SK-N-SH treated with all-trans-retinoic acid at 6 μM for 48 hours (cell line): ENCODE results near the gene TOE1.

Experiments used
- ARNTL ChIP-seq: fragments of 450-650 bp; formaldehyde crosslinking; IDR thresholded peaks from 2 replicates; pipeline ENCODE4 v1.5.0; 2020; ENCODE audit warnings: low read depth, mild to moderate bottlenecking, moderate library complexity, borderline replicate concordance
- BACH2 ChIP-seq: fragments of 250-450 bp; sonication (Bioruptor Pico); IDR thresholded peaks from 2 replicates; pipeline ENCODE4 v1.9.0; 2021; ENCODE audit warnings: mild to moderate bottlenecking, borderline replicate concordance
- CSDC2 ChIP-seq: fragments of 250-450 bp; sonication (Bioruptor Pico); IDR thresholded peaks from 2 replicates; pipeline ENCODE4 v1.5.0; 2020; ENCODE audit warnings: mild to moderate bottlenecking, moderate library complexity
- ESRRG ChIP-seq: fragments of 250-450 bp; sonication (Bioruptor Pico); IDR thresholded peaks from 2 replicates; pipeline ENCODE4 v1.6.1; 2021; ENCODE audit warnings: mild to moderate bottlenecking
- POU6F1 ChIP-seq: fragments of 250-450 bp; sonication (Bioruptor Pico); IDR thresholded peaks from 2 replicates; pipeline ENCODE4 v1.8.0; 2021; ENCODE audit warnings: low read depth, mild to moderate bottlenecking, moderate library complexity, borderline replicate concordance
- TSHZ2 ChIP-seq: fragments of 250-450 bp; sonication (Bioruptor Pico); IDR thresholded peaks from 2 replicates; pipeline ENCODE4 v1.5.0; 2020; ENCODE audit warnings: mild to moderate bottlenecking, moderate library complexity
- ZC3H10 ChIP-seq: fragments of 250-450 bp; sonication (Bioruptor Pico); IDR thresholded peaks from 2 replicates; pipeline ENCODE4 v1.5.1; 2021; ENCODE audit warnings: mild to moderate bottlenecking, moderate library complexity
- ZFP3 ChIP-seq: fragments of 250-450 bp; sonication (Bioruptor Pico); IDR thresholded peaks from 2 replicates; pipeline ENCODE4 v1.5.0; 2020; ENCODE audit warnings: mild to moderate bottlenecking, moderate library complexity
- ZNF8 ChIP-seq: fragments of 450-650 bp; formaldehyde crosslinking; IDR thresholded peaks from 2 replicates; pipeline ENCODE4 v1.5.0; 2020; ENCODE audit warnings: mild to moderate bottlenecking, moderate library complexity
- TF ChIP-seq, protein P1 (sequence below): fragments of 250-450 bp; sonication (Bioruptor Pico); IDR thresholded peaks from 2 replicates; pipeline ENCODE4 v1.5.1; 2020; ENCODE audit warnings: low read depth, mild to moderate bottlenecking, moderate library complexity

DNA sequence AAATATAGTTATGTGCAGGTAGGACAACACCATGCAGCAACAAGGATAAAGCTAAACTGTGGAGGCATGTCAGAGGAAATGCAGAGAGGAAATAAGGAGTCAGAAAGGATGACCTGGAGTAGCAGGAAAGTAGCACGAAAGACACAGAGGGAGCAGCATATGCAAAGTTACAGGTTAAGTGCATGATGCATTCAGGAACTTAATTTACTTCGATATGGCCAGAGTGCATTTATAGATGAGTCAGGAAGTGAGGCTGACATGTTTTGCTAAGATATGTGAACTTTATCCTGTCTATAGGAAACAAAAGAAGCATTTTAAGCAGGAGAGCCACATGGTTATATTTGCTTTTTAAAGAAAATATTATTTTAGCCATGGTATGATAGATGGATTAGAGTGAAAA, 15.7 kb downstream of the TOE1 start:
- TF ChIP-seq ZNF8 (CRISPR knock-in tag) (no peak), TSHZ2 (CRISPR knock-in tag) (no peak), ZC3H10 (CRISPR knock-in tag) (no peak), BACH2 (CRISPR knock-in tag) (no peak), ZFP3 (CRISPR knock-in tag) (no peak), CSDC2 (CRISPR knock-in tag) (no peak), ESRRG (CRISPR knock-in tag) (no peak), ARNTL (CRISPR knock-in tag) (no peak), POU6F1 (no peak)
- TF ChIP-seq, protein P1, sequence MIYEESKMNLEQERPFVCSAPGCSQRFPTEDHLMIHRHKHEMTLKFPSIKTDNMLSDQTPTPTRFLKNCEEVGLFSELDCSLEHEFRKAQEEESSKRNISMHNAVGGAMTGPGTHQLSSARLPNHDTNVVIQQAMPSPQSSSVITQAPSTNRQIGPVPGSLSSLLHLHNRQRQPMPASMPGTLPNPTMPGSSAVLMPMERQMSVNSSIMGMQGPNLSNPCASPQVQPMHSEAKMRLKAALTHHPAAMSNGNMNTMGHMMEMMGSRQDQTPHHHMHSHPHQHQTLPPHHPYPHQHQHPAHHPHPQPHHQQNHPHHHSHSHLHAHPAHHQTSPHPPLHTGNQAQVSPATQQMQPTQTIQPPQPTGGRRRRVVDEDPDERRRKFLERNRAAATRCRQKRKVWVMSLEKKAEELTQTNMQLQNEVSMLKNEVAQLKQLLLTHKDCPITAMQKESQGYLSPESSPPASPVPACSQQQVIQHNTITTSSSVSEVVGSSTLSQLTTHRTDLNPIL, result no peak
